GM19025 (cell line): ENCODE results near the gene NEAT1.
A peak's percentile ranks its signal among the peaks of the same experiment; 100 is the strongest.

Experiments
- ATAC-seq: cut with Tn5 transposase; IDR thresholded peaks from one replicate; pipeline ENCODE4 v1.9.1; 2021; ENCODE audit warnings: mild to moderate bottlenecking, low read depth, moderate library complexity; ENCODE audit not compliant: unreplicated experiment

Gene NEAT1

DNA sequence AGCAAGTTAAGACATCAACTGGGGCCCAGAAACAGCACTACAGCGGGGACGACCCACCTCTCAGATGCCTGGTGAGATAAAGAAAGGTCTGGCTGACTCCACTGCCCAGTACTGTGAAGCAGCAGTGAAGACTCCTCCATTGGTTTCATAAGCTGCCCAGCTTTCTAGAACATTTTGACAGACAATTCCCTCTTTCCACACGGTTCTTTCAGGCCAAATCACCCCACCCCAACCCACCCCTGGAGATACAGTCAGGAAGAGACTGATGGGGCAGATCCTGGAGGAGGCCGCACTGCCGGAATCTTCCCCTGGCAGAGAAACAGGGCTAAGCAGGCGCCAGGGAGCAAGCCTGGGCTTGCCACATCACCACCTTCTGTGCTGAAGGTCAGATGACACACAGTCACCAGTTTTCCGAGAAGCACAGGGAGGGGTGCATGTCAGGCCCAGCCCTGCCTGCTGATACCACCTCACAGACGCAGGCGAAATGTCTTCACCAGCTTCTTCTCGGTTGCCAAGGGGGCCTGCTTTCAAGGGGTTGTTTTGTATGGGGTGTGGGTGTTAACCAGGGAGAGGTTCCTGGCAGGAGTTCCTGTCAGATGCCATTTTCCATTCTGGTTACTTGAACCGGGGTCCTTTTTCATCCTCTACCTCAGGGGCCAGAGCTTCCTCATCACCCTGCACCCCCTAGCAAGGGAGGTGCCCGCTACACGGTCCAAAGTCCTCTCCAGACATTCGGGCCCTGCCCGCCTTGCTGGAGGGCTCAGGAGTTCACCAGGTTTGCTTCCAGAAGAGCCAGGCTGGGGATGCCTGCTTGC, 1.4 kb upstream of the NEAT1 start:
- ATAC-seq: no peak

GRCh38 chr11:65421794-65422632, 585 bp upstream of the NEAT1 start:
- peak; percentile 17 for ATAC-seq

DNA sequence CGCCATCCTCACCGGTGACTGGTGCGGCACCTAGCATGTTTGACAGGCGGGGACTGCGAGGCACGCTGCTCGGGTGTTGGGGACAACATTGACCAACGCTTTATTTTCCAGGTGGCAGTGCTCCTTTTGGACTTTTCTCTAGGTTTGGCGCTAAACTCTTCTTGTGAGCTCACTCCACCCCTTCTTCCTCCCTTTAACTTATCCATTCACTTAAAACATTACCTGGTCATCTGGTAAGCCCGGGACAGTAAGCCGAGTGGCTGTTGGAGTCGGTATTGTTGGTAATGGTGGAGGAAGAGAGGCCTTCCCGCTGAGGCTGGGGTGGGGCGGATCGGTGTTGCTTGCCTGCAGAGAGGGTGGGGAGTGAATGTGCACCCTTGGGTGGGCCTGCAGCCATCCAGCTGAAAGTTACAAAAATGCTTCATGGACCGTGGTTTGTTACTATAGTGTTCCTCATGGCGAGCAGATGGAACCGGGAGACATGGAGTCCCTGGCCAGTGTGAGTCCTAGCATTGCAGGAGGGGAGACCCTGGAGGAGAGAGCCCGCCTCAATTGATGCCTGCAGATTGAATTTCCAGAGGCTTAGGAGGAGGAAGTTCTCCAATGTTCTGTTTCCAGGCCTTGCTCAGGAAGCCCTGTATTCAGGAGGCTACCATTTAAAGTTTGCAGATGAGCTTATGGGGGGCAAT, 1.1 kb downstream of the NEAT1 start:
- no peak for ATAC-seq

DNA sequence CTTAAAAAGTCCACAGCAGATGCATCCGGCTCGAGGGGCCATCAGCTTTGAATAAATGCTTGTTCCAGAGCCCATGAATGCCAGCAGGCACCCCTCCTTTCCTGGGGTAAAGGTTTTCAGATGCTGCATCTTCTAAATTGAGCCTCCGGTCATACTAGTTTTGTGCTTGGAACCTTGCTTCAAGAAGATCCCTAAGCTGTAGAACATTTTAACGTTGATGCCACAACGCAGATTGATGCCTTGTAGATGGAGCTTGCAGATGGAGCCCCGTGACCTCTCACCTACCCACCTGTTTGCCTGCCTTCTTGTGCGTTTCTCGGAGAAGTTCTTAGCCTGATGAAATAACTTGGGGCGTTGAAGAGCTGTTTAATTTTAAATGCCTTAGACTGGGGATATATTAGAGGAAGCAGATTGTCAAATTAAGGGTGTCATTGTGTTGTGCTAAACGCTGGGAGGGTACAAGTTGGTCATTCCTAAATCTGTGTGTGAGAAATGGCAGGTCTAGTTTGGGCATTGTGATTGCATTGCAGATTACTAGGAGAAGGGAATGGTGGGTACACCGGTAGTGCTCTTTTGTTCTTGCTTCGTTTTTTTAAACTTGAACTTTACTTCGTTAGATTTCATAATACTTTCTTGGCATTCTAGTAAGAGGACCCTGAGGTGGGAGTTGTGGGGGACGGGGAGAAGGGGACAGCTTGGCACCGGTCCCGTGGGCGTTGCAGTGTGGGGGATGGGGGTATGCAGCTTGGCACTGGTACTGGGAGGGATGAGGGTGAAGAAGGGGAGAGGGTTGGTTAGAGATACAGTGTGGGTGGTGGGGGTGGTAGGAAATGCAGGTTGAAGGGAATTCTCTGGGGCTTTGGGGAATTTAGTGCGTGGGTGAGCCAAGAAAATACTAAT, 1.9 kb downstream of the NEAT1 start:
- no peak for ATAC-seq

- no peak for ATAC-seq
These were observed 2.7 kb downstream of the NEAT1 start for GRCh38 chr11:65425105-65425970.

DNA sequence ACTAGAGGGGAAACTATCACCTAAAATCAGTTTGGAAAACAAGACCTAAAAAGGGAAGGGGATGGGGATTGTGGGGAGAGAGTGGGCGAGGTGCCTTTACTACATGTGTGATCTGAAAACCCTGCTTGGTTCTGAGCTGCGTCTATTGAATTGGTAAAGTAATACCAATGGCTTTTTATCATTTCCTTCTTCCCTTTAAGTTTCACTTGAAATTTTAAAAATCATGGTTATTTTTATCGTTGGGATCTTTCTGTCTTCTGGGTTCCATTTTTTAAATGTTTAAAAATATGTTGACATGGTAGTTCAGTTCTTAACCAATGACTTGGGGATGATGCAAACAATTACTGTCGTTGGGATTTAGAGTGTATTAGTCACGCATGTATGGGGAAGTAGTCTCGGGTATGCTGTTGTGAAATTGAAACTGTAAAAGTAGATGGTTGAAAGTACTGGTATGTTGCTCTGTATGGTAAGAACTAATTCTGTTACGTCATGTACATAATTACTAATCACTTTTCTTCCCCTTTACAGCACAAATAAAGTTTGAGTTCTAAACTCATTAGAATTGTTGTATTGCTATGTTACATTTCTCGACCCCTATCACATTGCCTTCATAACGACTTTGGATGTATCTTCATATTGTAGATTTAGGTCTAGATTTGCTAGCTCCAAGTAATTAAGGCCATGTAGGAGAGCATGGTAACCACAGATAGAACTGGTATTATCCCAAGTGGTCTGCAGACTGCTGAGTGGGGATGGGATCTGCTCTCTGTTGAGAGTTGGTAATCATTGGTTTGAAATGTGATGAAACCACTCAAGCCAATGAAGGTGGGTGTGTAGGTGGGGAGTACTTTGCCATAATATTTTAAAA, 3.6 kb downstream of the NEAT1 start:
- no peak for ATAC-seq

DNA sequence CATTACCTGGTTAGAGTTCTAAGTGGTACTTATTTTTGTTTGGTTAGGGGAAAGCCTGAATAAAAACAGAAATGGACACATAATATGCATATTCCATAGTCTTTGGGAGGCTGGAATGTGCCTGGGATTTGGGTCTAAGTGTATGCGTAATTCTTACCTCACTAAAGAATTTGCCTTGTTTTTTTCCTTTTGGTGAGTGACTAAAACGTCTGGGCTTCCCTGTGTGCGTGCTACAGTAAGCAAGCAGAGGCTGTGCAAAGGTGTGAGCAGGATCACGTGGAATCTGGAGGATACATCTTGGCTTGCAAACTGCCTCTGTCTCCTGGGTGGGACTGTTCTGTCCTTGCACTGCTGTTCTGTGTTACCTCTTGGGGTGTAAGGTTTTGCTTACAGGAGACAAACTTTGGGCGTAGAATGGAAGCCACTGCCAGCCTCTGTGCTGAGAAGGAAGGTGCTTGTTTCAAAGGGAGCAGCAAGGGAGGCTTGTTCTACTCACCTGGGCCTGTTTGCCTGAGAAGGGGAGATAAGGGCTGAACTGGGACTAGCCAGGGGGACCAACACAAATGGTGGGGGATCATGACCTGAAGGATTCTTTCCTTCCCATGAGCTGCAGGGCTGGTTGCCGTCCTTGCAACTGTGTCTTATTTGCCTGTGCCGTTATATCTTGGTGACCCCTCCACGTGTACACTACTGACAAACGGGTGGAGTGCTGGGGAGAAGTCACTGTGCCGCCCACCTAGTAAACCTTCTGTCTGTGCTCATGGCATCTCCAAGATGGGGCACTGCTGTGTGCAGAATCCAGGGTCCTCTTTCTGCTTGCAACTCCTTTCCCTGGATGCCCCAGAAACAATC, 4.5 kb downstream of the NEAT1 start:
- ATAC-seq: no peak

DNA sequence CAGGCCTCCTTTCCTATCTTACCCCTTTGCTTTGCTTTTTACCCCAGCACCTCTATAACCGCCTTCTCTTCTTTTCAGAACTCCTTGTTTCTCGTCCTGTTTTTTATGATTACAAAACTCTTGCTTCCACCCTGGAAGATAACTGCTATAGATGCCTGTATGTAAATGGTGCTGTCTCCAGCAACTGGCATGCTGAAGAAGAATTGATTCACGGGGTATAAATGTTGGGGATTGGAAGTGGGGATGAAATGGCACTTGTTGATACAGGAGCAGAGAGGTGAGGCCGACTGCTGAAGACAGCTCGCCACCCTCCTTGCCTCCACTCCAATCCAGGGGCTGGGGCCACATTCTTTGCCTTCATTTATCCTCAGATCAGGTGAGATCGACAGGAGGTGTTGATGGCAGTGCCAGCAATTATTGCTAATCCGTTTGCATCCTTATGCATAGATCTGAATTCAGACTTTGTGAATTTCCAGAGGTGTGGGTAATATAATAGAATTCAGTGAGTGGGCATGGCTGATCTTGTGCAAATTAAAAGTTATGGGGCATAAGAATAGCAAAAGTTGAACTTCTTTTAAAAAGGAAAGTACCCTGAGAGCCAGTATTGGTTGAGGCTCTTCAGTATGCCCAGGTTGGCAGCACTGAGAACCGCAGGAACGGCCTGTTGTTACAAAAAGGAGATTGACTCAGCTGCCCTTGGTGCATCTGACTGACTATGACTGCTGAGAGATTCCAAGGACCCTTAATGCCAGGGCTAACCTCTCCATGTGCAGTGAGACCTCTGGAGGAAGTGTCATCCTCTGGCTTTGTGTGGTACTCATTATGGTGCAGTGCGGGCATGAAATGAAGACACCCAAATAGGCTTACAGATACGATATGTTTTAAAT, 5.3 kb downstream of the NEAT1 start:
- no peak for ATAC-seq

GRCh38 chr11:65428578-65429067, 6.0 kb downstream of the NEAT1 start:
- ATAC-seq: no peak

DNA sequence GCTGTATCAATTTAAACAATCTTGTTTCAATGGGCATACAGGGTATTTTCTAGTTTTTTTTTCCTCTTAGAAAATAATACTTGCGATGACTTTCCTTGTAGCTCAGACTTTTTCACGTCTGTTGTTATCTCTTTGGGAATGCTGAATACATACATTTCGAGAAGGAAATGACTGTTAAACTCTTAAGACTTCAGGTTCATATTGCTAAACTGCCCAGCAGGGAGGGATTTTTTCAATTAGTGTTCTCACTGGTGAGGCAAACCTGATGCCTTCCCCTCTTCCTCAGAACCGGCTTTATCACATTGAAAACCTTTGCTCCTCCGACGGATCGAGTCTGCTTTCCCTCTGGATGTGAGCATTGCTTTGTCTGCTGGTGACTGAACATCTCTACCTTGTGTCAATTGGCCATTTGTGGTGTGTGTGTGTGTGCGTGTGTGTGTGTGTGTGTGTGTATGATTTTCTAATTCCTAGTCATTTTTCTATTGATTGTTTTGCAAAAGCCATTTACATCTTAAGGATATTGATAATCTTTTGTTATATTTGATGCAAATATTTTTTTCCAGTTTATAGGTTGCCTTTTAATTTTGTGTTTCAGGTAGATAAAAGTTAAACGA, 6.6 kb downstream of the NEAT1 start:
- no peak for ATAC-seq

DNA sequence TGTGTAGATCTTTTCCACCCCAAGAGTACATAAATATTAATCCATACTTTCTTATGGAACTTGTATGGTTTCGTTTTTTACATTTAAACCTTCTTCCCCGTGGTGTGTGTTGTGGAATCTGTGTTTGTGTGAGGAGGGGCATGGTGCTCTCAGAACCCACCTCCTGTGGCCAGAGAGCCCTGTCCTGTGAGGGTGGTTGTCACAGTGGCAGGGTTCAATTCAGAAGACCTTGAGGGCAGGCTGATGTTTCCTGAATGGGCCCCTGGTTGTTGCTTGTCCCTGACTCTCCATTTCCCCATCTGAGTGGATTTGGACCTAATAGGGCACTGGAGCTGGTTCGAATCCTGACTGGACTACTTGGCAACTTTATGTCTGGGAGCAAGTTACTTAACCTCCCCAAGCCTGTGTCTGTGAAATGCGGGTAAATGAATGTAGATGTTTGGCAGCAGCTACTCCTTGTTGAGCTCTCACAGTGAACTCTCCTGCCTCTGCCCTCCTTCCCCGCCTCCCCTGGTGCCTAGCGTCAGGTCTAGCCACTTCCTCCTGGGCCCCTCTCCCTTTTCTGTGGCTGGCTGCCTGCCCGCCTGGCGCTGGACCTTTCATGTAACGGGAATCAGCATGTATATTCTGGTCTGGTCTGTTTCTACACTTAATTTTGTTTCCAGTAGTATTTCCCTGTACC, 7.3 kb downstream of the NEAT1 start:
- ATAC-seq: no peak

DNA sequence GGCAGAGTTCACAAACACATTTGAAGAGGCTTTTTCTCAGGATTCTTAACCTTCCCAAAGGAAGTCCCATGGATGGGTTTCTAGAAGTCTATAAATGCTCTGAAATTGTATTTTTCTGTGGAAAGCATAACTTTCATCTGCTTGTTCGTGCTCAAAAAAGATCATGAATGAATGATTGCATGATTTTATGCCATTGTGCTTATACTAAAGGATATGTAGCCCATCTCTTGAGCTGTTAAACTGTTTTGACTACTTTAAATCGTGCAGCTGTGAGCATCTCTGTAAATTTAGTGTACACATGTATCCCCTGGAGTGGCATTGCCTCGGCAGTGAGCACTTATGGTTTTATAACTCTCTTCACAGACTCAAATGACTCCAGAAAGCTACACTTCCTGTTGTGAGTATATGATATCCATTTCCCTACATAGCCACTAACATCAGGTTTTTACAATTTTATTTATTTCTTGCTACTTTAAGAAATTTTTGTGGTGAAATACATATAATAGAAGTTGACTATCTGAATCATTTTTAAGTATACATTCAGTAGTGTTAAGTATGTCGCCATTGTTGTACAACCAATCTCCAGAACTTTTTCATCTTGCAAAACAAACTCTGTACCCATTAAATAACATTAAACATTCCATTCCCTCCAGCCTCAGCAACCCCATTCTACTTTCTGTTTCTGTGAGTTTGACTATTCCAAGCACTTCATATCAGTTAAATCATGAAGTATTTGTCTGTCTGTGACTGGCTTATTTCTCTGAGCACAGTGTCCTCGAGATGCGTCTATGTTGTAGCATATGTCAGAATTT, 8.0 kb downstream of the NEAT1 start:
- ATAC-seq: no peak

DNA sequence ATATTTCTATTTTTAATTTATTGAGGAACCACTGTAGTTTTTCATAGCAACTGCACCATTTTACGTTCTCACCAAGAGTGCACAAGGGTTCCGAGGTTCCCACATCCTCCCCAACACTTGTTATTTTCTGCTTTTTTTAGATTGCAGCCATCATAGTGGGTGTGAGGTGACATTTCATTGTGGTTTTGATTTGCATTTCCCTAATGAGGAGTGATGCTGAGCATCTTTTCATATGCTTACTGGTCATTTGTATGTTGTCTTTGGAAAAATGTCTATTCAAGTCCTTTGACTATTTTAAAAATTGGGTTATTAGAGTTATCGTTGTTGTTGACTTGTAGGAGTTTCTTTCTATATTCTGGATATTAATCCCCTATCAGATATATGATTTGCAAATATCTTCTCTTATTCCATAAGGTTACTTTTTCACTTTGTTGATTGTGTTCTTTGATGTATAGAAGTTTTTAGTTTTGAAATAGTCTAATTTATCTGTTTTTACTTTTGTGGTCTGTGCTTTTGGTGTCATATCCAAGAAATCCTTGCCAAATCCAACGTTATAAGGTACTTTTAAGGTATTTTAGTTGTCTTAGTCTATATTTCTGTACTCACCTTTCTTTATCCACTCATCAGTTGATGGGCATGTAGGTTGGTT, 9.0 kb downstream of the NEAT1 start:
- no peak for ATAC-seq

- ATAC-seq: no peak
These were observed 9.6 kb downstream of the NEAT1 start for GRCh38 chr11:65432100-65432650.
